HG03135 (cell line): ENCODE results near the gene RAN.
A peak's percentile ranks its signal among the peaks of the same experiment; 100 is the strongest.
"Not testable (repeated sequence)": the region's sequence is repeated elsewhere in the genome, so short reads cannot be mapped to it uniquely, and the experiment has no call there.

Experiments
- ATAC-seq: cut with Tn5 transposase; IDR thresholded peaks from one replicate; pipeline ENCODE4 v1.9.1; 2021; ENCODE audit warnings: mild to moderate bottlenecking, moderate library complexity; ENCODE audit not compliant: unreplicated experiment

The RAN gene

GRCh38 chr12:130877333-130877732 lies 5.5 kb downstream of the RAN start:
- ATAC-seq = no peak

GRCh38 chr12:130878193-130879185 lies 6.6 kb downstream of the RAN start:
- no peak for ATAC-seq

- peak; percentile 73 for ATAC-seq
Measured at GRCh38 chr12:130879212-130879686, 7.4 kb downstream of the RAN start.

GRCh38 chr12:130879781-130880389 lies 8.0 kb downstream of the RAN start:
- ATAC-seq = peak; percentile 5

- peak; percentile 52 for ATAC-seq
Measured at GRCh38 chr12:130880411-130880885, 8.6 kb downstream of the RAN start.

- no peak for ATAC-seq
Measured at GRCh38 chr12:130881046-130881445, 9.2 kb downstream of the RAN start.

GRCh38 chr12:130881548-130881947 lies 9.7 kb downstream of the RAN start:
- ATAC-seq = no peak

GRCh38 chr12:130887190-130887589 lies 15.3 kb downstream of the RAN start:
- ATAC-seq = not testable (repeated sequence)

- no peak for ATAC-seq
Measured at GRCh38 chr12:130904064-130904463, 32.2 kb downstream of the RAN start.

GRCh38 chr12:130904936-130905455 lies 33.1 kb downstream of the RAN start:
- ATAC-seq = not testable (repeated sequence)

- ATAC-seq = no peak
Measured at GRCh38 chr12:130909111-130909510, 37.2 kb downstream of the RAN start.

GRCh38 chr12:130911193-130911592 lies 39.3 kb downstream of the RAN start:
- no peak for ATAC-seq

GRCh38 chr12:130911933-130912332 lies 40.1 kb downstream of the RAN start:
- no peak for ATAC-seq

GRCh38 chr12:130916241-130916911 lies 44.5 kb downstream of the RAN start:
- no peak for ATAC-seq

GRCh38 chr12:130917607-130918006 lies 45.7 kb downstream of the RAN start:
- no peak for ATAC-seq

GRCh38 chr12:130919086-130919485 lies 47.2 kb downstream of the RAN start:
- no peak for ATAC-seq

GRCh38 chr12:130920119-130920703 lies 48.3 kb downstream of the RAN start:
- ATAC-seq = no peak

GRCh38 chr12:130920723-130921381 lies 49.0 kb downstream of the RAN start:
- ATAC-seq = no peak

- ATAC-seq = no peak
Measured at GRCh38 chr12:130922511-130922953, 50.7 kb downstream of the RAN start.
